ENCODE measurements around the gene NKAIN2.

DNA sequence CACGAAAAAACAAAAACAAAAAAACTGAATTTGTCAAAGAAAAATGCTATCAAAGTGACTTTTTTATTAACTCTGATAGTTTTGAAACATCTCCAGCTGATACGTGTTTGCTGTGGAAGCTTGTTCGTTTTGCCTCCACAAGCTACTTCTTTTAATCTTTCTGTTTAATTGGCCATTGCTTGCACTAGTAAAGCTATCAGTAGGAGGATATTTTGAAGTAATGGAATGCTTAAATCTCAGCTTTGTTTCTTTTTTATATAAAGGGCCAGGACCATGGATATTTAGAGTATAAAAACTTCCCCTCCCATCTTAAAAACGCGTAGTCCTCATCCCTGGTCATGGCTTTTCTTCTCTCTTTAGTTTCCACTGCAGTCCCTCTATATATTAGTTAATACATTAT lies 344.0 kb downstream of the NKAIN2 start:
- TF ChIP-seq POLR2A (IDR thresholded peaks at IDR 0.05): no peak
- TF ChIP-seq, protein P1, sequence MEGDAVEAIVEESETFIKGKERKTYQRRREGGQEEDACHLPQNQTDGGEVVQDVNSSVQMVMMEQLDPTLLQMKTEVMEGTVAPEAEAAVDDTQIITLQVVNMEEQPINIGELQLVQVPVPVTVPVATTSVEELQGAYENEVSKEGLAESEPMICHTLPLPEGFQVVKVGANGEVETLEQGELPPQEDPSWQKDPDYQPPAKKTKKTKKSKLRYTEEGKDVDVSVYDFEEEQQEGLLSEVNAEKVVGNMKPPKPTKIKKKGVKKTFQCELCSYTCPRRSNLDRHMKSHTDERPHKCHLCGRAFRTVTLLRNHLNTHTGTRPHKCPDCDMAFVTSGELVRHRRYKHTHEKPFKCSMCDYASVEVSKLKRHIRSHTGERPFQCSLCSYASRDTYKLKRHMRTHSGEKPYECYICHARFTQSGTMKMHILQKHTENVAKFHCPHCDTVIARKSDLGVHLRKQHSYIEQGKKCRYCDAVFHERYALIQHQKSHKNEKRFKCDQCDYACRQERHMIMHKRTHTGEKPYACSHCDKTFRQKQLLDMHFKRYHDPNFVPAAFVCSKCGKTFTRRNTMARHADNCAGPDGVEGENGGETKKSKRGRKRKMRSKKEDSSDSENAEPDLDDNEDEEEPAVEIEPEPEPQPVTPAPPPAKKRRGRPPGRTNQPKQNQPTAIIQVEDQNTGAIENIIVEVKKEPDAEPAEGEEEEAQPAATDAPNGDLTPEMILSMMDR (IDR thresholded peaks at IDR 0.05 in 4 of 5, conservative IDR thresholded peaks at IDR 0.05 in 1 of 5): no peak
